GM19193 (cell line): Measurements from ENCODE around the gene C22orf31.

Experiments
- POLR2A ChIP-seq: IDR thresholded peaks from 4 replicates; pipeline ENCODE4 v1.6.1; 2011; ENCODE audit not compliant: insufficient read depth, insufficient read length; ENCODE audit errors: extremely low read depth

The C22orf31 gene

GRCh38 chr22:29022101-29022817 is 39.4 kb downstream of the C22orf31 start:
- no peak for TF ChIP-seq POLR2A

DNA sequence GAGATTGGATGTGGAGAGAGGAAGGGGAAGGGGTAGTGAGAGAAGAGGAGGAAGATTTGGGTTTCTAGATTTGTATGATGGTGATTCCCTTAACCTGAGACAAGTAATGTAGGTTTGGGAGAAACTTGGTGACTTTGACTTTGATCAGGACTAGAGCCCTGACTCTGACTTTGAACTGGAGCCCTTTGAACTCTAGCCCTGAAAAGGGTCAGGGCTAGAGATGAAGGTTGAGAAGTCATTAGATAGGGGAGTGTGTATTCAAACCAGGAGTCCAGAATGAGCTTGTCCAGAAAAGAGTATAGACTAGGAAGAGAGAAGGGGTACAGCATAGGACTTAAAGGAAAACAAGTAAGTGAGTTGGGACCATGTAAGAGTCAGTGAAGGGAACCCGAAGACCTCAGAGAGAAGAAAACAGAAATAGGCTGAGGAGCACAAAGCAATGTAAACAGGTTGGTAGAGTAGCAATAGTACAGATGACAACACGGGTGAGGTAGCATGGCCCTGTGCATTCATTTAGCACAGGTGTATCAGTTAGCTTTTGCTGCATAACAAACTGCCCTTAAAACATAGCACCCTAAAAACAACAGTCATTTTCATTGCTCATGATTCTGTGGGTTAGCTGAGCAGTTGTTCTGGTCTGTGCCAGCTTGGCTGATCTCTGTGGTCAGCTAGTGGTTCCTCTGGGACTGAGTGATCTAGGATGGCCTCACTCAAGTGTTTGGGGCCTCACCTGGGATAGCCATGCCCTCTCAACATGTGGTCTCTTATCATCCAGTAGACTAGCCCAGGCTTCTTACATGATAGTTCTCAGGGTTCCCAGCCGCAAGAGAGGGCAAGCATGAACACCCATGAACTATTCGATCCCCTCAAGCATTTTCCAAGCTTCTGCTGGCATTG is 43.1 kb downstream of the C22orf31 start:
- no peak for TF ChIP-seq POLR2A

DNA sequence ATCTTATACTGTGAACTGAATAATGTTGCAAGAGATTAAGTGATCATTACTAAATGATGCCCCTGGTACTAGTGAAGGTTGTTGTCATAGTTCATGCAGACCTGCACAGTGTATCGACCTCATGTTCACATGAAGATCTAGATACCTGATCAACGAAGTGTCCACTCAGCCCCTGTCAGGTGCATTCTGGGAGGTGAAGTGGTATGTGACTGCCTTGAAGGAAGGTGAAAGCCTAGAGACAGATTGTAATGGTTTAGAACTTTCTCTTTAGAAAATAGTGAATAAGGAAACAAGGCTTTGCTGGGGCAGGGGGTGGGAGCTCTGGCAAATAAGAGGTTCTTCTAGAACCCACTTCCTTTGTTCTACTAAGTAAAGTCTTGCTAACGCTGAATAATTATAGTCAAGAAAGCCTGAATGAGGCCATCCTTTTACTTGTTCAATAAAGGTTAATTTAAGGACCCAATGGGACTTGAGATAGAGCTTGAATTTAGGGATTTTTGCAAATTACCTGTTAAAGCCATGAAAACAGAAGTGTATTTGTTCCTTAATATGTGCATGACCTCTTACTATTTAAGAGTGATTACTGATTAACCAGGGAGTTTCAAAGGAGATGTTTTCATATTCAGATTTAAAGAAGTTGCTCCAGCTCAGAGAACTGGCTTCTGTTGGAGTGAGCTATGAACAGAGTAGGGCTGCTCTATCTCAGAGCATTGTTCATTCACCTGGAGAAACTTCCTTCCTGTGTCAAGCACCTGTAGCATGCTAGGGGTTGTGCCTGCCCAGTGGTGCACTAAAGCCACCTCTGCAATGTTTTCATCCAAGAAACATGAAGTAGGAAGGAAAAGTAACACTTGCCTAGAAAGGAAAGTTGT is 45.3 kb downstream of the C22orf31 start:
- no peak for TF ChIP-seq POLR2A

- TF ChIP-seq POLR2A, result no peak
Measured at GRCh38 chr22:29014773-29015172, 46.9 kb downstream of the C22orf31 start.

DNA sequence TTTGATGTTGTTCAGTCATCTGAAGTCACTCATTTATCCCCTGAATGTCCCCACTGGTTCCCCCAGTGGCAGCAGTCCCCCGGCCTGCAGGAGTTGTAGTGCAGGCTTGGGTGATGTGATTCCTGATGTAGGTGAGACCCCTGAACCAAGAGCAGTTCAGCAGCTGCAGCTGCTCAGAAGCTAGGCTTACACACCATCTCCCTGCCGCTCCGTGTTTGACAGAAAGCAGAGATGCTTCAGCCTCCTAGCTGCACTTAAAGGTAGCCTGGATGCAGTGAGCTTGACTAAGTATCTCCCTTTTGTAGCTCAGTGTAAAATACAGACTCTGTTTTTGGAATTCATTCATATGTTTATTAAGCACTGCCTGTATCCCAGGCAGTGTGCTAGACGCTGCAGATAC is 47.3 kb downstream of the C22orf31 start:
- no peak for TF ChIP-seq POLR2A

- no peak for TF ChIP-seq POLR2A
Measured at GRCh38 chr22:29012952-29013351, 48.7 kb downstream of the C22orf31 start.

- TF ChIP-seq POLR2A, result no peak
Measured at GRCh38 chr22:29012101-29012433, 49.6 kb downstream of the C22orf31 start.

DNA sequence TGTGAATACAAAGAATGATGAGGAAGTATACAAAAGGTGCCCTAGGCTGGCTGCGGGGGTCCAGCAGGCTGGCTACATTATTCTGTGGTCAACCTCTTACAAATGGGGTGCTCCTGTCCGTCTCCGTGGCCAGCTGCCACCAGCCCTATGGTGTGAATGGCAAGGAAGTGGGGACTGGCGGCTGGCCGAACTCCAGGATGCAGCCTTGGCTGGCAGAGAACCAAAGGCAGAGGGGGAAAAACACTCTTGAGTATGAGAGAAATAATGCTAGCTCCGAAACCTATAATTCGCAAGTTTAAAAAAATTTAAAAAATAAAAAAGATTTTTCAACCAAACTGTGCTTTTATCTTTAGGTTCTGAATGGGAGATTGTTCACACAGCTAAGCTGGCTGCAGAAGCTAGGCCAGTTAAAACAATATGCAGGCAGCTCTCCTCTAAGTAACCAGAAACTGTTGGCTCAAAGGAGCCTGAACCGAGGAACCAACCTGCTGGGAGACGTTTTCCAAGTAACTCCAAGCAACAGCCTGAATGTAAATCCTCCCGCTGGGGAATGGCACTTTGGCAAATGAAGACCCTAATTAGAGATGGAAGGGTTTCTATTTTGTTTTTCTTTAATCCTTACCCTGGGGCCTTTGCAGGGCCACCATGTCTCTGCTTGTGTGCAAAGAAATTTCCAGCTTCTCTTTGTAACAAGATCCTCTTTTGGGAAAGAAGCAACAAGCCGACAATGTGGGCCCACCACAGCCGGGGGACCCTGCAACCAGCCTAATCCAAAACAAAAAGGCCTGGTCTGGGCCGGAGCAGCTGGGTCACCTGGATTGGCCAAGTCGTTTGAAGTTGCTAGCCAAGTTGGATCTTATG is 50.2 kb downstream of the C22orf31 start:
- TF ChIP-seq POLR2A, result no peak

DNA sequence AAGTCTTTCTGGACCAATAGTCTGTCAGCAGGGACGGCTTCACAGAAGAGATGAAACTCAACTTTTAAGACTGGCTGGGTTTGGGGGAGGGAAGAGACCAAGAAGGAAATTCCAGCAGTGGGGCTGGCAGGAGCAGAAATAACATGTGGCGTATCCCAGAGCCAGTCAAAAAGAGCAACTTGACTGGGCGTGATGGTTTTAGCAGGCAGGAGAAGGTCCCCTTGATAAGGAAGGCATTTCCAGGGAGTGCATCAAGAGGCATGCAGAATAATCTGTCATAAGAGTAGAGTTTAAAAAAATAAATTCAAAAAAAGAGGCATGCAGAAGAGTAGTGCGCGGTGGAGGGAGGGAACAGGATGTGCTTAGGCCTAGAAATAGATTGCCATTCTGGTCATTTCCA is 52.5 kb downstream of the C22orf31 start:
- no peak for TF ChIP-seq POLR2A
